GM12874 (cell line): ENCODE results near the gene STAT5A.

ENCODE experiments used
- CTCF ChIP-seq: IDR thresholded peaks from 2 replicates; pipeline ENCODE4 v1.5.1; 2011; ENCODE audit warnings: low read depth, mild to moderate bottlenecking, control low read depth, low read length, moderate library complexity; ENCODE audit not compliant: insufficient read depth

The STAT5A gene

GRCh38 chr17:42249681-42250446, 38.4 kb upstream of the STAT5A start:
- TF ChIP-seq CTCF = no peak

- TF ChIP-seq CTCF = no peak
These were observed 37.2 kb upstream of the STAT5A start for GRCh38 chr17:42251115-42251514.

- no peak for TF ChIP-seq CTCF
These were observed 35.4 kb upstream of the STAT5A start for GRCh38 chr17:42252597-42253550.

- TF ChIP-seq CTCF = no peak
These were observed 34.7 kb upstream of the STAT5A start for GRCh38 chr17:42253578-42253977.

- no peak for TF ChIP-seq CTCF
These were observed 32.9 kb upstream of the STAT5A start for GRCh38 chr17:42255445-42255844.

- TF ChIP-seq CTCF = no peak
These were observed 28.0 kb upstream of the STAT5A start for GRCh38 chr17:42260318-42260717.

GRCh38 chr17:42266462-42266861, 21.8 kb upstream of the STAT5A start:
- TF ChIP-seq CTCF = no peak
